MM.1S (cell line): ENCODE measurements around the gene GOLT1A.

ENCODE experiments used
- CTCF ChIP-seq: fragments of 300-600 bp; sonication (generic); IDR thresholded peaks from 2 replicates; pipeline ENCODE4 v1.5.1; 2016; ENCODE audit warnings: antibody characterized with exemption, low read length, mixed read lengths
- EZH2phosphoT487 ChIP-seq: fragments of 300-600 bp; sonication (generic); IDR thresholded peaks from 2 replicates; pipeline ENCODE4 v1.6.1; 2018; ENCODE audit warnings: antibody characterized with exemption, low read length

GRCh38 chr1:204216880-204217647, 3.3 kb upstream of the GOLT1A start:
- TF ChIP-seq CTCF (no peak), EZH2phosphoT487 (no peak)
